ENCODE measurements around the gene MUSK.
A peak's percentile ranks its signal among the peaks of the same experiment; 100 is the strongest.

Gene MUSK

GRCh38 chr9:110668570-110669167 is at the start of gene MUSK:
MUSK (plus strand) TSS chr9:110668791; CDS start chr9:110668905, 114 bp downstream.
- DNase-seq (ENCODE audit: low read depth in 2 of 3, low spot score in 1 of 3) = no peak

GRCh38 chr9:110619831-110620230 is 48.8 kb upstream of the MUSK start:
- no peak for DNase-seq (ENCODE audit: low read depth in 2 of 3, low spot score in 1 of 3)

- no peak for DNase-seq (ENCODE audit: low read depth in 2 of 3, low spot score in 1 of 3)
Measured at GRCh38 chr9:110620726-110621125, 47.9 kb upstream of the MUSK start.

- no peak for DNase-seq (ENCODE audit: low read depth in 2 of 3, low spot score in 1 of 3)
Measured at GRCh38 chr9:110622368-110622767, 46.2 kb upstream of the MUSK start.

GRCh38 chr9:110623462-110624025 is 45.0 kb upstream of the MUSK start:
- DNase-seq (ENCODE audit: low read depth in 2 of 3, low spot score in 1 of 3) = peak in 1 of 3 donors; percentile 38

- DNase-seq (ENCODE audit: low read depth in 2 of 3, low spot score in 1 of 3) = peak in 2 of 3 donors; percentile 12 to 13
Measured at GRCh38 chr9:110626101-110626829, 42.3 kb upstream of the MUSK start.

- DNase-seq (ENCODE audit: low read depth in 2 of 3, low spot score in 1 of 3) = no peak
Measured at GRCh38 chr9:110635589-110635988, 33.0 kb upstream of the MUSK start.

GRCh38 chr9:110638381-110638954 is 30.1 kb upstream of the MUSK start:
- no peak for DNase-seq (ENCODE audit: low read depth in 2 of 3, low spot score in 1 of 3)

- no peak for DNase-seq (ENCODE audit: low read depth in 2 of 3, low spot score in 1 of 3)
Measured at GRCh38 chr9:110640736-110641135, 27.9 kb upstream of the MUSK start.

- DNase-seq (ENCODE audit: low read depth in 2 of 3, low spot score in 1 of 3) = no peak
Measured at GRCh38 chr9:110641293-110641692, 27.3 kb upstream of the MUSK start.

- DNase-seq (ENCODE audit: low read depth in 2 of 3, low spot score in 1 of 3) = no peak
Measured at GRCh38 chr9:110648696-110649095, 19.9 kb upstream of the MUSK start.

GRCh38 chr9:110650261-110650660 is 18.3 kb upstream of the MUSK start:
- no peak for DNase-seq (ENCODE audit: low read depth in 2 of 3, low spot score in 1 of 3)

GRCh38 chr9:110650991-110651411 is 17.6 kb upstream of the MUSK start:
- DNase-seq (ENCODE audit: low read depth in 2 of 3, low spot score in 1 of 3) = no peak

- DNase-seq (ENCODE audit: low read depth in 2 of 3, low spot score in 1 of 3) = no peak
Measured at GRCh38 chr9:110655754-110656641, 12.6 kb upstream of the MUSK start.

- DNase-seq (ENCODE audit: low read depth in 2 of 3, low spot score in 1 of 3) = no peak
Measured at GRCh38 chr9:110659891-110660541, 8.6 kb upstream of the MUSK start.

GRCh38 chr9:110669433-110669832 is 842 bp downstream of the MUSK start:
- no peak for DNase-seq (ENCODE audit: low read depth in 2 of 3, low spot score in 1 of 3)

GRCh38 chr9:110671849-110672248 is 3.3 kb downstream of the MUSK start:
- DNase-seq (ENCODE audit: low read depth in 2 of 3, low spot score in 1 of 3) = no peak

- no peak for DNase-seq (ENCODE audit: low read depth in 2 of 3, low spot score in 1 of 3)
Measured at GRCh38 chr9:110672873-110673510, 4.4 kb downstream of the MUSK start.

GRCh38 chr9:110687497-110687896 is 18.9 kb downstream of the MUSK start:
- no peak for DNase-seq (ENCODE audit: low read depth in 2 of 3, low spot score in 1 of 3)

GRCh38 chr9:110688329-110688728 is 19.7 kb downstream of the MUSK start:
- no peak for DNase-seq (ENCODE audit: low read depth in 2 of 3, low spot score in 1 of 3)

Data from stimulated activated CD4-positive, alpha-beta T cell treated with anti-CD3 and anti-CD28 coated beads, Interleukin-12 subunit alpha, Interleukin-12 subunit beta, amount 100 ng/mL, for 48 hours (primary cell).